Measurements from ENCODE around the gene KDM1B.

Gene KDM1B

DNA sequence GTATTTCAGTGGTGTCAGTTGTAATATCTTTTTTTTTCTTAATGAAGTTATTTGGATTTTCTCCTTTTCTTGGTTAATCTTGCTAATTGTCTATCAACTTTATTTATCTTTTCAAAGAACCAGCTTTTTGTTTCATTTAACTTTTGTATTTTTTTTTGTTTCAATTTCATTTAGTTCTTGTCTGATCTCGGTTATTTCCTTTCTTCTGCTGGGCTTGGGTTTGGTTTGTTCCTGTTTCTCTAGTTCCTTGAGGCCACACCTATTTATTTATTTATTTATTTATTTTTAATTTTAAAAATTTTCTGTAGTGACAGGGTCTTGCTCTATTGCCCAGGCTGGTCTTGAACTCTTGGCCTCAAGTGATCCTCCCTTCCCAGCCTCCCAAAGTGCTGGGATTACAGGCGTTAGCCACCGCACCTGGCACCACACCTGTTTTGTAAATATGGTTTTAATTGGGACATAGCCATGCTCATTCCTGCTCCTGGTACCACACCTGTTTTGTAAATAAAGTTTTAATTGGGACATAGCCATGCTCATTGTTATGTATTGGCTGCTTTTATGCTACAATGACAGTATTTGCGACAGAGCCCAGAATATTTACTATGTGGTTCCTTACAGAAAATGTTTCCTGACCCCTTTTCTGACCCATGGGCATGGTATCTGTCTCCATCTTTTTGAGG, 22.2 kb downstream of the KDM1B start:
- DNase-seq (ENCODE audit: low read depth), result no peak
- TF ChIP-seq, protein P1, sequence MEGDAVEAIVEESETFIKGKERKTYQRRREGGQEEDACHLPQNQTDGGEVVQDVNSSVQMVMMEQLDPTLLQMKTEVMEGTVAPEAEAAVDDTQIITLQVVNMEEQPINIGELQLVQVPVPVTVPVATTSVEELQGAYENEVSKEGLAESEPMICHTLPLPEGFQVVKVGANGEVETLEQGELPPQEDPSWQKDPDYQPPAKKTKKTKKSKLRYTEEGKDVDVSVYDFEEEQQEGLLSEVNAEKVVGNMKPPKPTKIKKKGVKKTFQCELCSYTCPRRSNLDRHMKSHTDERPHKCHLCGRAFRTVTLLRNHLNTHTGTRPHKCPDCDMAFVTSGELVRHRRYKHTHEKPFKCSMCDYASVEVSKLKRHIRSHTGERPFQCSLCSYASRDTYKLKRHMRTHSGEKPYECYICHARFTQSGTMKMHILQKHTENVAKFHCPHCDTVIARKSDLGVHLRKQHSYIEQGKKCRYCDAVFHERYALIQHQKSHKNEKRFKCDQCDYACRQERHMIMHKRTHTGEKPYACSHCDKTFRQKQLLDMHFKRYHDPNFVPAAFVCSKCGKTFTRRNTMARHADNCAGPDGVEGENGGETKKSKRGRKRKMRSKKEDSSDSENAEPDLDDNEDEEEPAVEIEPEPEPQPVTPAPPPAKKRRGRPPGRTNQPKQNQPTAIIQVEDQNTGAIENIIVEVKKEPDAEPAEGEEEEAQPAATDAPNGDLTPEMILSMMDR (conservative IDR thresholded peaks at IDR 0.05; ENCODE audit: low read depth, low read length), result no peak
- H3K4me3 ChIP-seq (ENCODE audit: low read length), result no peak overlapping the region

GRCh38 chr6:18178960-18179615, 23.9 kb downstream of the KDM1B start:
- TF ChIP-seq, protein P1 (conservative IDR thresholded peaks at IDR 0.05; ENCODE audit: low read depth, low read length), result no peak
- DNase-seq (ENCODE audit: low read depth), result no peak
- H3K4me3 ChIP-seq (ENCODE audit: low read length), result no peak overlapping the region

DNA sequence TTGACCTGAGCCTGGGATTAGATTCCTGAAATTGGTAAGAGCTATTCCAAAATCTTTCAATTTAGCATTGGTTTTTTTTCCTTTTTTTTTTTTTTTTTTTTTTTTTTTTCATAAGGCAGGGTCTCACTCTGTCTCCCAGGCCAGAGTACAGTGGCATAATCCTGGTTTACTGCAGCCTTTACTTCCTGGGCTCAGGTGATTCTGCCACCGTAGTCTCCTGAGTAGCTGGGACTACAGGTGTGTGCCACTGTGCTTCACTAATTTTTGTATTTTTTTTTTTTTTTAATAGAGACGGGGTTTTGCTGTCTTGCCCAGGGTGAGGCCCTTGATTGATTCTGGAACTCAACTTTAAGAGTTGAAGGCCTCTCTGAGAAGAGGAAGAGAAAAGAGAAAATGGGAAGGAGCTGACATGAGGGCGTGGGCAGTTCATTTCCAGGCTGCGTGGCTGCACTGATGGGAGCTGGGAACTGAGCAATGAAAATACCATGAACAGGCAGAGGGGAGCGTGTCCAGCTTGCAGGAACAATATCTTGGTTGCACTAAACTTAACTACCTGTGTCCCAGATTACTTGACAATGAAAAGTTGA, 24.6 kb downstream of the KDM1B start:
- no peak for DNase-seq (ENCODE audit: low read depth)
- H3K4me3 ChIP-seq (ENCODE audit: low read length), result no peak overlapping the region
- TF ChIP-seq, protein P1 (conservative IDR thresholded peaks at IDR 0.05; ENCODE audit: low read depth, low read length), result no peak

DNA sequence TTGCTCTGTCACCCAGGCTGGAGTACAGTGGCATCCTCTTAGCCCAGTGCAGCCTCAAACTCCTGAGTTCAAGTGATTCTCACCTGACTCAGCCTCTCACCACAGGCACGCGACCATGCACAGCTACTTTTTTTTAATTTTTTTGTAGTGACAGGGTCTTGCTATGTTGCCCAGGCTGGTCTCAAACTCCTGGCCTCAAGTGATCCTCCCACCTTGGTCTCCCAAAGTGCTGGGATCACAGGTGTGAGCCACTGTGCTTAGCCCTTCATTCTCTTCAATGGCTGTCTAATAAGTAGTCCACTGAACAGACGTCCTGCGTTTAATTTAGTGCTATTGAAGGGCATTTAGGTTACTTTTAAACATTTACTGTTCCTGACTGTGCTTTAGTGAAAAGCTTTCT, 27.3 kb downstream of the KDM1B start:
- DNase-seq (ENCODE audit: low read depth), result no peak
- TF ChIP-seq, protein P1 (conservative IDR thresholded peaks at IDR 0.05; ENCODE audit: low read depth, low read length), result no peak
- no peak overlapping the region for H3K4me3 ChIP-seq (ENCODE audit: low read length)

- no peak for DNase-seq (ENCODE audit: low read depth)
- TF ChIP-seq, protein P1 (conservative IDR thresholded peaks at IDR 0.05; ENCODE audit: low read depth, low read length), result no peak
- no peak overlapping the region for H3K4me3 ChIP-seq (ENCODE audit: low read length)
Measured at GRCh38 chr6:18183766-18184165, 28.5 kb downstream of the KDM1B start.

GRCh38 chr6:18185624-18186023, 30.4 kb downstream of the KDM1B start:
- H3K4me3 ChIP-seq (ENCODE audit: low read length), result no peak overlapping the region
- no peak for DNase-seq (ENCODE audit: low read depth)
- TF ChIP-seq, protein P1 (conservative IDR thresholded peaks at IDR 0.05; ENCODE audit: low read depth, low read length), result no peak

DNA sequence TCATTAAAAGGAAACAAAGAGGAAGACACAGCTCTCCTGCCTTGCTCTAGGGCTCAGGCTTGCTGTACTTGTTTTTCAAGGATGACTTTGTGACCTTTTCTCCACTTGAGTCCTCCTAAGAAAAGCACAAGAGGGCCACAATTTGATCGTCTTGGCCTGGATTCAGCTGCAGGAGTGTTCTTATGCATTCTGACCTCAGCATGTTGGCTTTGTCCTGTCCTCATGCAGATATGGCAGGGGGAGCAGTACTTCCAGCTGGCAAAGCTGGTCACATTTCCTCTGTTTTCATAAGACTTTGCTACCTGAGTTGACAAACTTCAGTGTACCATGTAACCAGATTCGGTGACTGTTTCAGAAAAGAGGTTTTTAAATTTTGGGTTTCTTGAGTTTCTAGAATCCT, 30.8 kb downstream of the KDM1B start:
- no peak overlapping the region for H3K4me3 ChIP-seq (ENCODE audit: low read length)
- DNase-seq (ENCODE audit: low read depth), result no peak
- TF ChIP-seq, protein P1 (conservative IDR thresholded peaks at IDR 0.05; ENCODE audit: low read depth, low read length), result no peak
